LNCaP clone FGC (cell line): ENCODE results near the gene EEF2K.

Experiments
- DNase-seq: peaks from one replicate; pipeline ENCODE4 v3.0.0-alpha.2; 2011; ENCODE audit warnings: low read depth
- H3K4me3 ChIP-seq: 2 replicates; pipeline ENCODE4 v1.5.1; 2011; ENCODE audit warnings: mild to moderate bottlenecking, low read depth, low read length, control low read depth
- TF ChIP-seq, protein P1 (sequence below): IDR thresholded peaks from 2 replicates; pipeline ENCODE4 v1.5.1; 2012; ENCODE audit warnings: mild to moderate bottlenecking; ENCODE audit not compliant: control insufficient read depth, insufficient read depth; ENCODE audit errors: extremely low read depth

The EEF2K gene

GRCh38 chr16:22336581-22336980 lies 130.5 kb downstream of the EEF2K start:
- no peak overlapping the region for H3K4me3 ChIP-seq
- TF ChIP-seq, protein P1, sequence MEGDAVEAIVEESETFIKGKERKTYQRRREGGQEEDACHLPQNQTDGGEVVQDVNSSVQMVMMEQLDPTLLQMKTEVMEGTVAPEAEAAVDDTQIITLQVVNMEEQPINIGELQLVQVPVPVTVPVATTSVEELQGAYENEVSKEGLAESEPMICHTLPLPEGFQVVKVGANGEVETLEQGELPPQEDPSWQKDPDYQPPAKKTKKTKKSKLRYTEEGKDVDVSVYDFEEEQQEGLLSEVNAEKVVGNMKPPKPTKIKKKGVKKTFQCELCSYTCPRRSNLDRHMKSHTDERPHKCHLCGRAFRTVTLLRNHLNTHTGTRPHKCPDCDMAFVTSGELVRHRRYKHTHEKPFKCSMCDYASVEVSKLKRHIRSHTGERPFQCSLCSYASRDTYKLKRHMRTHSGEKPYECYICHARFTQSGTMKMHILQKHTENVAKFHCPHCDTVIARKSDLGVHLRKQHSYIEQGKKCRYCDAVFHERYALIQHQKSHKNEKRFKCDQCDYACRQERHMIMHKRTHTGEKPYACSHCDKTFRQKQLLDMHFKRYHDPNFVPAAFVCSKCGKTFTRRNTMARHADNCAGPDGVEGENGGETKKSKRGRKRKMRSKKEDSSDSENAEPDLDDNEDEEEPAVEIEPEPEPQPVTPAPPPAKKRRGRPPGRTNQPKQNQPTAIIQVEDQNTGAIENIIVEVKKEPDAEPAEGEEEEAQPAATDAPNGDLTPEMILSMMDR: no peak
- no peak for DNase-seq

- no peak for DNase-seq
- no peak overlapping the region for H3K4me3 ChIP-seq
- TF ChIP-seq, protein P1: no peak
Observed at GRCh38 chr16:22337045-22337444, 131.0 kb downstream of the EEF2K start.

GRCh38 chr16:22337849-22338635 lies 132.0 kb downstream of the EEF2K start:
- no peak for DNase-seq
- no peak overlapping the region for H3K4me3 ChIP-seq
- TF ChIP-seq, protein P1: no peak
